GM19395 (cell line): ENCODE measurements around the gene CAMK1G.

Experiments
- ATAC-seq: cut with Tn5 transposase; IDR thresholded peaks from one replicate; pipeline ENCODE4 v1.9.1; 2021; ENCODE audit warnings: mild to moderate bottlenecking, moderate library complexity; ENCODE audit not compliant: unreplicated experiment

Gene CAMK1G

DNA sequence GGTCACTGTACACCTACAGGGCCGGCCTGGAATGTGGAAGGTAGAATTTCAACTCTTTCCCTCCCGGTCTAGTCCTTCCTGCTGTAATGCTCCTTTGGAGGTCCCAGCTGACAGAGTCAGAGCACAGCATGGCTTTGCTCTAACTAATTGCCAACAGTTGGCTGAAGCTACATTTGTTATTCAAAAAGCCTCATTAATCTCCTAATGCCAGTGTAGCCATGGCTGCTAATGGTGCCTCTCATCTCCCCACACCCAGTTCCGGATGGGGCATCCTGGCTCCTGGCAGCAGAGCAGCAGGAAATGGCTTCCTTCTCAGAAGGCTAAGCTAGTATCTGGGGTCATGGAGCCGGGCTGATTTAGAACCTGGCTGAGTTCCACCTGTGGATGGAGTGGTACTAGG, 18.7 kb upstream of the CAMK1G start:
- no peak for ATAC-seq

GRCh38 chr1:209565759-209566678, 17.5 kb upstream of the CAMK1G start:
- peak; percentile 91 for ATAC-seq

- no peak for ATAC-seq
Measured at GRCh38 chr1:209567698-209568175, 15.8 kb upstream of the CAMK1G start.

DNA sequence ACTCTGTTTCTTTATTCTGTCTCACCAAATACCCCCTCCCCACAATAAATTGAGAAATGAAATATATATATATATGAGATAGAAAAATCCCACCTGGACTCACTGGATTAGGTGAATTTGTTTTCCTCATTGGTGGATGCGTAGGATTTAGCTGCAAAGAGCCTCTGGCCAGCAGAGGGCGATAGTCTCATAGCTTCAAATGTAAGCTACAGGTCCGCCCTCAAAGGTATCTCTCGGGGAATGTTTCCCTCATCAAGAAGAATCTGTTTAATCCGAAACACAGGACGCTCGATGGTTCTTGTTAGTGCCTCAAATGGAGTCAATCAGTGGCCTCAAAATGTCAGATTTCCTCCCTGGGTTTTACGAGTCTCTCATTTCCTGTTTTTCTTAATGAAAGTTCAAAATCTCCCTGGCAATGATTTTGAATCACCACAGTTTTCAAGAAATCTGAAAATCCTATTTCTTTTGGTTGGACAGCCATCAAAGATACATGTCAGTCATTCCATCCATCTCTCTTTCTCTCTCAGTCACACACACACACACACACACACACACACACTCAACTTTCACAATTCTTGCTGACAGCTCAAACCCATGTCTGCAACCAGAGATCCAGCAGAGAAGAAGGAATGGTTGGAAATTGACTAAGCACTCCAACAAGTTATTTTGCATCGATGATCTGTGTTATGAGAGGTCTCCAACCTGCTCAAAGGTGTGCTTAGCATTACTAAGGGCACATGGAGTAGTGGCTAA, 13.9 kb upstream of the CAMK1G start:
- ATAC-seq, result peak; percentile 56

DNA sequence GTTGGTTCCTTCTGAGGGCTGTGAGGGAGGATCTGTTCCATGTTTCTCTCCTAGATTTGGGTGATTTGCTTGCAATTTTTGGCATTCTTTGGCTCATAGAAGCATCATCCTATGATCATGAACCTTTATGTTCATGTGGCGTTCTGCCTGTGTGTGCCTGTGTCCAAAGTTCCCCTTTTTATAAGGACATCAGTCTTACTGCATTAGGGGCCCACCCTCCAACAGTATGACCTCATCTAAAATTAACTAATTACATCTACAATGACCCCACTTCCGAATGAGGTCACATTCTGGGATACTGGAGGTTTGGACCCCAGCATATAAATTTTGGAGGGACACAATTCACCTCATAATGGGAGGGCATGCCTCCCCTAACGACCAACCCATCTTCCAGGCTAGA, 12.8 kb upstream of the CAMK1G start:
- no peak for ATAC-seq

- ATAC-seq, result peak; percentile 80
Measured at GRCh38 chr1:209576392-209577197, 6.9 kb upstream of the CAMK1G start.

DNA sequence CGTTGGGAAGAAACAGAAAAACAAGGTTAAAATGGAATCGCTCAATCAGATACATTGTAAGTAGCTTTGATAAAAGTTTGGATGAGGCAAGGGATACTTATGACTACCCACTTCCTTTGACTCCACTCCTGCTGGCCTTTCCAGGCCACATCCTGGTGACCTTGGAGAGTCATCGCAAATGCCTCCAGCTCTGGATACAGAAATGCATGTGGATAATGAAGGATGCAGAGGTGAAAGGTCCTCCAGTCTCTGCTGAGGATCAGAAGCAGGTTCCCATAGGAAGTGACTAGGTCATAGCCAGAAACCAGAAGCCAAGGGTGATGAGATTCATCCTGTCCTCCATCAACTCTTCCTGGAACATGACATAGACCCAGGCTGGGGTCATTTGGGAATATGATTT, 6.2 kb upstream of the CAMK1G start:
- no peak for ATAC-seq

DNA sequence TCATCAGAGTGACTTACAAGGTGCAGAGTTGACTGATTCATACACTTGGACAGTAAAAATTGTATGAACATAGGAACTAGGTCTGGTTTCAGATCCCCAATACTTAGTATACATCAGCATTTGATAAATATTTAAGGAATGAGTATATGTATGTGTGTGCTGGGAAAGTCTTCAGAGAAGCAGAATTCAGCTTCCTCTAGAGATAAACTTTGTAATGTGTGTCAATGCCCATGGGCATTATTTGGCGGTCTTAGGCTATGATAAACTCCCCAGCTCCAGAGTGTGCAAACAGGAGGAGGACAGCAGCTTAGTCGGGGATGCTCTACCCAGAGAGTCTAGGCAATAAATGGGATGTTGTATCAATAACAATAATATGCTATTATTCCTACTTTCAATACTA, 2.9 kb upstream of the CAMK1G start:
- ATAC-seq, result no peak

GRCh38 chr1:209584231-209584672, 738 bp downstream of the CAMK1G start:
- ATAC-seq, result no peak

DNA sequence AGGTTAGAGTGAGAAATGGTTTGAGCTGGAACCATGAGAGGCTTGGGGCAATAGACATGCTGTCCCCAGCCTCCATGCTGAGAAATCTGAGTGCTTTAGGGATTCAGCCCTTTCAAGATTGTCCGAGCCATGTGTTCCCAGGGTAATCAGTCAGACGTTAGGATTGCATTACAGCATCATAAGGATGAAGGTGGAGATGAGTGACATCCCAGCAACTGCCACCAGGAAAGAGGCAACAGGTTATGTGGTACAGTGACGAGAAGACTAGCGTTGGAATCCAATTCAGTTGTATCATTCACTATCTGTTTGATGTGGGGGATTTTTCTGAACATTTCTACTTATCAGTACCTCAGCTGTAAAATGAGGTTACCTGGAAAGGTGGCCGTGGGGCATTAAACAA, 1.7 kb downstream of the CAMK1G start:
- ATAC-seq, result no peak

- ATAC-seq, result no peak
Measured at GRCh38 chr1:209585672-209586071, 2.2 kb downstream of the CAMK1G start.

DNA sequence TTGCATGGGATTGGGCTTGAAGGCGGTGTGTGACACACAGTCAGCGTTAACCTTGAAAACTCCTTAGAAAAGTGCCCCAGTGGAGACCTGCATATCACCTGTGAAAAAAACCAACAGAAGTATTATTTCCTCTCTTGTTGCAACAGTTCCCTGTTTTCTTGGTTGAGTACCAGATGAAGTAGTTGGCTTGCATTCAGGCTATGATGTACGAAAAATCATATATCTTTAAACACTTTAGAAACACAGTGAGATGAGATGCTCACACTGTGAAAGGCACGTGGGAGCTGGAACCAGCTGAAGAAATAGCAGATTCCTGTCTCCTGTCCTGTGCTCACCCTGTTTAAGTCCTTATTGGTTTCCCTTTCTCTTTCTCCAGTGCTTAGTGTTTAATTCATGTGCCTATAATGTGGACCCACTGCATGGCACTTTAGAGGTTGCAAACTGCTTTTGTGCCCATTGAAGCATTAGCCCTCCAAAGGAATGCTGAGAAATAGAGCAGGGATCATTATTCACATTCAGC, 2.8 kb downstream of the CAMK1G start:
- ATAC-seq, result no peak

- ATAC-seq, result no peak
Measured at GRCh38 chr1:209587789-209588188, 4.3 kb downstream of the CAMK1G start.

- no peak for ATAC-seq
Measured at GRCh38 chr1:209589440-209589839, 5.9 kb downstream of the CAMK1G start.

DNA sequence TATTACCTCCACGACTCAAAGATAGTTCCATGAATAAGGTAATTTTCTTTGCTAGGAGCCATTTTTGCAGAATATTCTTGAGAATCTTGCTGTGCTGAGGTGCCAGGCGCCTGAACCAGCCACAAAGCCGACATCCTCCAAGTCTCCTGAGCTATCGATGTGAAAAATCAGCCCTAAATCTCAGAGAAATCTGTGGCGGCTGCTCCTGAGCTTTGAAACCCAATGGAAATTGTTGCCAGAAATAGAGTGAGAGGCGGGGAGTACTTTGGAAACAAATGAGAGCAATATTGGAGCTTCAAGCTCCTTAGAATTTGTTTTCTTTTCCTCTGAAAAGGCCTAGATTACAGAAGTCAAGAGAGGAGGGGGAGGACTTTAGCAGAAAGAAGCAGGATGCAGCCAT, 6.3 kb downstream of the CAMK1G start:
- no peak for ATAC-seq

GRCh38 chr1:209590405-209590804, 6.9 kb downstream of the CAMK1G start:
- ATAC-seq, result no peak

DNA sequence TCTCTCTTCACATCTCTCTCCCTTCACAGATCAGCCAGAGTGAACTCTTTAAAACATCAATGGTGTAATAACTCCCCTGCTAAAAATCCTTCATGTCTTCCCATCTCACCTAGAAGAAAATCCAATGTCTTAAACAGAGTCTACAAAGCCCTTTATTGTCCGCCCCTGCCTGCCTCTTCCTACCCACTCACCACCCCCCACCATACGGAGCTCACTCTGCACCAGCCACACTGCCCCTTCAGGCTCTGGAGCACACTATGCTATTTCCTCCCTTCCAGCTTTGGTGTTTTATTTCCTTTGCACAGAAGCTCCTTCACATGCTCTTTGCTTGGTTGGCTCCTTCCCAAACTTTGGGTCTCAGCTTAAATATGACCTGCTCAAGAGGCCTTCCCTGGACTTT, 10.2 kb downstream of the CAMK1G start:
- ATAC-seq, result no peak

GRCh38 chr1:209594440-209594839, 10.9 kb downstream of the CAMK1G start:
- no peak for ATAC-seq

GRCh38 chr1:209595028-209595427, 11.5 kb downstream of the CAMK1G start:
- ATAC-seq, result no peak

GRCh38 chr1:209595599-209596285, 12.2 kb downstream of the CAMK1G start:
- no peak for ATAC-seq
